DND-41 (cell line): Measurements from ENCODE around the gene ERC1.

Experiments
- CTCF ChIP-seq: IDR thresholded peaks from 2 replicates; pipeline ENCODE4 v1.5.1; 2012; ENCODE audit warnings: borderline replicate concordance, low read length, moderate library complexity, mild to moderate bottlenecking; ENCODE audit not compliant: poor library complexity, severe bottlenecking; ENCODE audit errors: extremely low read depth
- EZH2 ChIP-seq: IDR thresholded peaks from 3 replicates; pipeline ENCODE4 v1.6.1; 2012; ENCODE audit warnings: borderline replicate concordance, low read depth, mild to moderate bottlenecking, moderate library complexity, low read length, inconsistent platforms; ENCODE audit not compliant: severe bottlenecking

GRCh38 chr12:1130164-1130563 lies 139.1 kb downstream of the ERC1 start:
- TF ChIP-seq CTCF (no peak), EZH2 (no peak)
